ENCODE results near the gene SLC44A4. TPM values are rescaled to one million over a fixed set of nuclear protein-coding genes. Genes with fewer than 3 reads are reported as not detected.

SLC44A4 gene
- total and polyA plus RNA-seq, 2 of the 8 experiments (the other 6 are each of a cell fraction or from before 2014, with no cell fraction given) = 4.8 to 7.0 TPM

DNA sequence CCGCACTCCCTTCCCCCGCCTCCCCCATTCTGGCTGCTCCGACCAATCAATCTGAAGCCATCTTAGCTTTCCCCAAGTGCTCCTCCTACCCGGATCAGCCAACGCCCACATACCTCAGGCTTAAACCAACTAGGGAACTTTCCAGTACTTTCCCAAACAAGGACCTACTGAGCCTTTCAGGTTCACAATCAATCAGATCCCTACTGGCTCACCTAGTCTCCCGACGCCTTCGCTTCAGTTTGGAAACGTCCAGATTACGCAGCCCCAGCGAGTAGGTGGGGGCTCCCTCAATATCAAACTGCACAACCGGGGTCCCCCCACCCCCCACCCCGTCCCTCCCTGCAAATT, 64.1 kb downstream of the SLC44A4 start (continued):
- TF ChIP-seq TAF7 (optimal IDR thresholded peaks at IDR 0.05; ENCODE audit: borderline replicate concordance, low read depth, low read length) = no peak
- peak; percentile 76; the same call in 1 of the 2 replicates for TF ChIP-seq SP1 (IDR thresholded peaks at IDR 0.05; ENCODE audit: low read depth, low read length)
- no peak for TF ChIP-seq FOSL1 (IDR thresholded peaks at IDR 0.05; ENCODE audit: insufficient read depth, low read depth, low read length)
- no peak for TF ChIP-seq JUND (IDR thresholded peaks at IDR 0.05; ENCODE audit: low read length)
- no peak for TF ChIP-seq POU5F1 (IDR thresholded peaks at IDR 0.05; ENCODE audit: low read depth, low read length)
- TF ChIP-seq, protein P1, sequence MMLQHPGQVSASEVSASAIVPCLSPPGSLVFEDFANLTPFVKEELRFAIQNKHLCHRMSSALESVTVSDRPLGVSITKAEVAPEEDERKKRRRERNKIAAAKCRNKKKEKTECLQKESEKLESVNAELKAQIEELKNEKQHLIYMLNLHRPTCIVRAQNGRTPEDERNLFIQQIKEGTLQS (IDR thresholded peaks at IDR 0.05; ENCODE audit: insufficient read depth, low read depth, low read length) = no peak
- TF ChIP-seq MAFK (IDR thresholded peaks at IDR 0.05; ENCODE audit: low read depth, low read length) = no peak
- no peak for TF ChIP-seq RNF2 (IDR thresholded peaks at IDR 0.05; ENCODE audit: borderline replicate concordance, low read depth, low read length, missing control alignments, poor library complexity, severe bottlenecking)
- TF ChIP-seq TAF1 (IDR thresholded peaks at IDR 0.05; ENCODE audit: low read depth, low read length) = no peak
- TF ChIP-seq TBP (IDR thresholded peaks at IDR 0.05; ENCODE audit: low read depth, low read length) = peak; percentile 58
- TF ChIP-seq EGR1 (IDR thresholded peaks at IDR 0.05; ENCODE audit: borderline replicate concordance, low read depth, low read length) = peak; percentile 49; the same call in 1 of the 2 replicates
- no peak for TF ChIP-seq GABPA (IDR thresholded peaks at IDR 0.05; ENCODE audit: borderline replicate concordance, insufficient read depth, low read length)
- no peak for TF ChIP-seq RXRA (IDR thresholded peaks at IDR 0.05; ENCODE audit: insufficient read depth, low read depth, low read length)
- no peak for TF ChIP-seq BCL11A (IDR thresholded peaks at IDR 0.05; ENCODE audit: low read depth in 2 of 2, low read length in 2 of 2)
- no peak for TF ChIP-seq CBX8 (IDR thresholded peaks at IDR 0.05; ENCODE audit: borderline replicate concordance, low read depth, low read length)
- no peak for TF ChIP-seq HDAC6 (IDR thresholded peaks at IDR 0.05; ENCODE audit: low read depth, low read length)
- 0 out of 2 replicates have a peak, but pooled peaks have one; percentile 54 for TF ChIP-seq YY1 (IDR thresholded peaks at IDR 0.05; ENCODE audit: low read depth, low read length)
- no peak for TF ChIP-seq SIX5 (IDR thresholded peaks at IDR 0.05; ENCODE audit: low read depth, low read length)
- TF ChIP-seq SP2 (IDR thresholded peaks at IDR 0.05; ENCODE audit: low read length) = no peak
- TF ChIP-seq HDAC2 (IDR thresholded peaks at IDR 0.05; ENCODE audit: borderline replicate concordance in 1 of 2, low read depth in 2 of 2, low read length in 2 of 2) = no peak
- TF ChIP-seq, protein P2, sequence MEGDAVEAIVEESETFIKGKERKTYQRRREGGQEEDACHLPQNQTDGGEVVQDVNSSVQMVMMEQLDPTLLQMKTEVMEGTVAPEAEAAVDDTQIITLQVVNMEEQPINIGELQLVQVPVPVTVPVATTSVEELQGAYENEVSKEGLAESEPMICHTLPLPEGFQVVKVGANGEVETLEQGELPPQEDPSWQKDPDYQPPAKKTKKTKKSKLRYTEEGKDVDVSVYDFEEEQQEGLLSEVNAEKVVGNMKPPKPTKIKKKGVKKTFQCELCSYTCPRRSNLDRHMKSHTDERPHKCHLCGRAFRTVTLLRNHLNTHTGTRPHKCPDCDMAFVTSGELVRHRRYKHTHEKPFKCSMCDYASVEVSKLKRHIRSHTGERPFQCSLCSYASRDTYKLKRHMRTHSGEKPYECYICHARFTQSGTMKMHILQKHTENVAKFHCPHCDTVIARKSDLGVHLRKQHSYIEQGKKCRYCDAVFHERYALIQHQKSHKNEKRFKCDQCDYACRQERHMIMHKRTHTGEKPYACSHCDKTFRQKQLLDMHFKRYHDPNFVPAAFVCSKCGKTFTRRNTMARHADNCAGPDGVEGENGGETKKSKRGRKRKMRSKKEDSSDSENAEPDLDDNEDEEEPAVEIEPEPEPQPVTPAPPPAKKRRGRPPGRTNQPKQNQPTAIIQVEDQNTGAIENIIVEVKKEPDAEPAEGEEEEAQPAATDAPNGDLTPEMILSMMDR (IDR thresholded peaks at IDR 0.05; ENCODE audit: control extremely low read depth in 1 of 3, insufficient read depth in 1 of 3, low read depth in 1 of 3, low read length in 3 of 3) = no peak
- TF ChIP-seq RBBP5 (IDR thresholded peaks at IDR 0.05; ENCODE audit: borderline replicate concordance, low read depth, low read length) = no peak

Measured in H1 (cell line).